ENCODE measurements around the gene TOR2A.
A peak's percentile ranks its signal among the peaks of the same experiment; 100 is the strongest.

Gene TOR2A

DNA sequence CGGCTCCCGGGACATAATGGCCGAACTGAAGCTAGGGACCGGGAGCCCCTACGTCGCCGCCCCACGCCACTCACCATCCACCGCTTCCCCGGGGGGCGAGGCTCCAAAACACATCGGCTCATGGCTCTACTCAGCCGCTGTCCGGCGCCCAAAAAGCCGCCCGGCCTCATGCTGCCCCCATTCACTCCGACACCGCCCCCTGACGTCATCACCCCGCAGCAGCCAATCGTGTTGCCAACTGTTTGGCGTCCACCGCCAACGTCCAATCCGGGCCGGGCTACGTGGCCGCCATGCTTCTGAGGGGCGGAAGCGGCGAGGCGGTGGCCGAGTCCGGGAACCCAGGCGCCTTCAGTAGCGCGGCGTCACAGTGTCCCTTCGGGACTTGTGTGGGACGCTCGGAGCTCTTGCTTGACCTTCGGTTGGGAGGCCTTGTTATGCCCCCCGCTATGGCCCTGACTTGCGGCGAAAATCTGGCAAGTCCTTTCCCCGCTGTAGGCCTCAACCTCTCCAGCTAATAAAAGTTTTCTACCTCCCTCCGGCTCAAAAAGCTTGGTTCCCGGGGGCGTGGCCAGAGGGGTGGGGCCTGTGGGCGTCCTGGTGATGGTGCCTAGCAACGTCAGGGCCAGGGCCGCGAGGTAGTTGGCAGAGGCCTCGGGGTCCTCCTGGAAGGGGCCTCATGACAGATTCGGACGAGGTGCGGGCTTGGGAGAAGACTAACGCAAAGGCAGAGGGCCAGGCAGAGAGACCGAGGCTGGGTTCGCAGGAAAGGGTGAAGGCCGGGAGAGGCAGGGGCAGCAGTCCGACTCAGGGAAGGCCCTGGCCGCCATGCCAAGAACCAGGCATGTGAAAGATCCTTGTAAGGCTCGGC is 19.4 kb downstream of the TOR2A start, which contains the start of the genes PTRH1 and TTC16:
Gene PTRH1 (minus strand): TSS at position 194 of the 868 bp plus-strand sequence. CDS start 24 bp downstream, at position 170.
Gene TTC16 (plus strand): TSS at position 610 of the 868 bp plus-strand sequence. CDS start 67 bp downstream, at position 677.
- peak within 1 kb of the TSS; percentile 88 for H3K4me3 ChIP-seq (ENCODE audit: control insufficient read depth, low read depth, low read length)
- DNase-seq (ENCODE audit: low read depth): peak; percentile 92
- TF ChIP-seq, protein P1, sequence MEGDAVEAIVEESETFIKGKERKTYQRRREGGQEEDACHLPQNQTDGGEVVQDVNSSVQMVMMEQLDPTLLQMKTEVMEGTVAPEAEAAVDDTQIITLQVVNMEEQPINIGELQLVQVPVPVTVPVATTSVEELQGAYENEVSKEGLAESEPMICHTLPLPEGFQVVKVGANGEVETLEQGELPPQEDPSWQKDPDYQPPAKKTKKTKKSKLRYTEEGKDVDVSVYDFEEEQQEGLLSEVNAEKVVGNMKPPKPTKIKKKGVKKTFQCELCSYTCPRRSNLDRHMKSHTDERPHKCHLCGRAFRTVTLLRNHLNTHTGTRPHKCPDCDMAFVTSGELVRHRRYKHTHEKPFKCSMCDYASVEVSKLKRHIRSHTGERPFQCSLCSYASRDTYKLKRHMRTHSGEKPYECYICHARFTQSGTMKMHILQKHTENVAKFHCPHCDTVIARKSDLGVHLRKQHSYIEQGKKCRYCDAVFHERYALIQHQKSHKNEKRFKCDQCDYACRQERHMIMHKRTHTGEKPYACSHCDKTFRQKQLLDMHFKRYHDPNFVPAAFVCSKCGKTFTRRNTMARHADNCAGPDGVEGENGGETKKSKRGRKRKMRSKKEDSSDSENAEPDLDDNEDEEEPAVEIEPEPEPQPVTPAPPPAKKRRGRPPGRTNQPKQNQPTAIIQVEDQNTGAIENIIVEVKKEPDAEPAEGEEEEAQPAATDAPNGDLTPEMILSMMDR (conservative IDR thresholded peaks at IDR 0.05; ENCODE audit: control insufficient read depth, insufficient read depth, low read depth, low read length): no peak

DNA sequence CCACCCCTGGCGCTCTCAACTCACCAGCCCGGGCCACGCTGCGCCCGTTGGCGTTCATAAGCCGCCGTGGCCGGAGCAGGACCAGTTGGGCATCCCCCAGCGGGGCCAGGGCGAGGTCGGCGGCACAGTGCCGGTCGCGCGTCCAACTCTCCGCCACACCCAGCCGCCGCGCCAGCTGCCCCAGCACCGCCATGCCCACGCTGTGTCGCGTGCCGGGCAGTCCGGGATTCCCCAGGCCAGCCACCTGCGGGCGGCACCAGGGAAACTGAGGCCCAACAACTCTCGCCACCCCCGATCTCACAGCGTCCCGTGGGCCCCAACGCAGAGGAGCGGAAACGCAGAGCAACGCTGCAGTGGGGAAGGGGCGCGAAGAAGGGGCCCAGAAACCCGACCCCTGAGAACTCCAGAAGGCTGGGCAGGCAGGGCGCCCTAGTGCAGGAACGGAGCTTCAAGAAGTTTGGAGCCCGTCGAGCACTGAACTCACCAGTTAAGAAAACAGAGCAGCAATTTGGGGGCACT is 20.1 kb downstream of the TOR2A start:
- TF ChIP-seq, protein P1 (conservative IDR thresholded peaks at IDR 0.05; ENCODE audit: control insufficient read depth, insufficient read depth, low read depth, low read length): no peak
- peak overlapping the region; percentile 88 for H3K4me3 ChIP-seq (ENCODE audit: control insufficient read depth, low read depth, low read length)
- DNase-seq (ENCODE audit: low read depth): no peak

DNA sequence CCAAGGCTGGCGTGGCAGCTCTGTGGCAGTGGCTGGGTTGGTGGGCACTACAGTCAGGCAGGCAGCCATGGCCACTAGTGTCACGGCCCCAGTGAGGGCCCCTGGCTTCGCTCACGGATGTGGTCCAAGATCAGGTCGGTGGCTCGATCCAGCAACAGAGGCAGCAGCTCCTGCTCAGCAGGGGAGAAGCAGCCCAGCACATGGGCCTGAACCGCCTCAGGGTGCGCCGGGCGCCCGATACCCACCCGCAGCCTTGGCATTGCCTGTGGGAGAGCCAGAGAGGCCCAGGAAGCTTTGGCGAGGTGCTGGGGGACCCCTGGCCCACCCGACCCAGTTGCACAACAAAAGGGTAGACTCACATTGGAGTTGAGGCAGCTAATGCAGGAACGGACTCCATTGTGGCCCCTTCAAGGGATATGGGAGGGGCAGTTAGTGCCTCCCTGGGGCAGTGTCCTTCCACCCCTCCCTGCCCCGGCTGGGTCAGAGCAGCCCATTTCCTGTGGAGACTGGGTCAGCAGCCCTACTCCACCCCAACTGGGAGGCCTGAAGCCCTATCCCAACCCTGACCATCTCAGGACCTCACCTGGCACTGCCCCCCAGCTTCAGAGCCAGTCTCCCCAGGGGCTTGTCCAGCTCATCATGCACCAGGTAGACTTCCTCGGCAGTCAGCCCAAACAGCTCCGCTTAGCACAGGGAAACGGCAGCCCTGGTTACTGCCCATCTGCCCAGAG is 20.9 kb downstream of the TOR2A start:
- DNase-seq (ENCODE audit: low read depth): no peak
- TF ChIP-seq, protein P1 (conservative IDR thresholded peaks at IDR 0.05; ENCODE audit: control insufficient read depth, insufficient read depth, low read depth, low read length): no peak
- peak overlapping the region; percentile 88 for H3K4me3 ChIP-seq (ENCODE audit: control insufficient read depth, low read depth, low read length)

DNA sequence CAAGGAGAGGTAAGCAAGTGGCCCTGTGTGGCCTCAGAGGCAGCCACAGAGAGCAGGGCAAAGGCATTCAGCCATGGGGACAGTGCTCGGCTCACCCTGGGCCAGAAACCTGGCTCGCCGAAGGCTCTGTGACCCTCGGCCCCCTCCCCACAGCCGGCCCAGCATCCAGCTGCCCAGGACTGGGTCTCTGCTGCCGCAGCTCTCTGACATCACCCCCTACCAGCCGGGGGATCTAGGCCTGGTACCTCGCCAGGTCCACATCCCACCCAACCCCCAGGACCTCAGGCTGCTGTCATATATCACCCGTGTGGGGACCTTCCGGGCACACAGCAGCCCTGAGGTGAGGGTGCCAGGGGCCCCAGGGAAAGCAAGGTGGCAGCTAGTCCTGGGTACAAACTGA is 22.2 kb downstream of the TOR2A start:
- DNase-seq (ENCODE audit: low read depth): no peak
- no peak overlapping the region for H3K4me3 ChIP-seq (ENCODE audit: control insufficient read depth, low read depth, low read length)

DNA sequence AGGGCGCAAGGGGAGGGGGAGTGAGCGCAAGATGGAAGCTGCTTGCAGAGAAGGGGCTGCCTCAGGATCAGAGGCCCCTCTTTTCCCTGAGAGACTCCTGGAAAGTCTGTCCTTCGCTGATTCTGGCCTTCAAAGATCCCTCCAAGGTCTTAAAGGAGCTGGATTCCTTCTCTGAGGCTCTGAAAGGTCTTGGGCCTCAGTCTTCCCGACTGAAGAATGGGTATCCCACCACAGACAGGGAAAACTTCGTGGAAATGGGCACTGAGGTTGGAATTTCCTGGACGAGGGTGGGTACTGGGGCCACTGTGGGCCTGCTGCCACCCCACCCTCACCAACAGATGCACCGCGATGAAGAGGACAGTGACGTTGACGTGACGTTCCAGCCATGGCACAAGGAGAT is 22.7 kb downstream of the TOR2A start:
- TF ChIP-seq, protein P1 (conservative IDR thresholded peaks at IDR 0.05; ENCODE audit: control insufficient read depth, insufficient read depth, low read depth, low read length): no peak
- no peak for DNase-seq (ENCODE audit: low read depth)
- H3K4me3 ChIP-seq (ENCODE audit: control insufficient read depth, low read depth, low read length): no peak overlapping the region

More for the DNA sequence above, 22.2 kb downstream of the TOR2A start:
- TF ChIP-seq, protein P1 (conservative IDR thresholded peaks at IDR 0.05; ENCODE audit: control insufficient read depth, insufficient read depth, low read depth, low read length): no peak

DNA sequence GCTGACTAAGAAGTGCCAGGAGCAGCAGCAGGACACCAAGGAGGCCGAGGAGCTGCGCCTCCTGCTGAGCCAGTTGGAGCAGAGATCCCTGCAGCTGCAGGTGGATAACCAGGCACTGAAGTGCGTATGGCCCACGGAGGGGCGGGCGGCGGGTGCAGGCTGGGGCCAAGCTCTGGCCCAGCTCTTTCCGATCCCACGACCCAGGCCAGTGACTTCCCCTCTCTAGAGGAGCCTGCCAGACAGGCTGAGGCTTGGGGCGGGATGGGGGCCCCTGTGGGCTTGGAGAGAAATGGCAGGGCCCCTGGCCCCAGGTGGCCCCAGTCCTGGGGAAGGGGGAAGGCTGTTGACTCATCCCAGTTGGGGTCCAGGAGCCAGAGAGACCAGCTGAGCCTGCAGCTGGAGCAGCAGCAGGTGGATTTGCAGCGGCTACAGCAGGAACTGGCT is 23.2 kb downstream of the TOR2A start:
- no peak overlapping the region for H3K4me3 ChIP-seq (ENCODE audit: control insufficient read depth, low read depth, low read length)
- DNase-seq (ENCODE audit: low read depth): no peak
- TF ChIP-seq, protein P1 (conservative IDR thresholded peaks at IDR 0.05; ENCODE audit: control insufficient read depth, insufficient read depth, low read depth, low read length): no peak
